HFF-Myc (cell line): ENCODE data around the gene RHOV.
A peak's percentile ranks its signal among the peaks of the same experiment; 100 is the strongest.

Experiments used
- DNase-seq: peaks from one replicate; pipeline ENCODE4 v3.0.0-alpha.2; 2011; ENCODE audit warnings: low read depth; ENCODE audit errors: extremely low read depth
- H3K4me3 ChIP-seq: replicated peaks from 2 replicates; pipeline ENCODE4 v1.5.1; 2011; ENCODE audit warnings: low read depth, mild to moderate bottlenecking, control low read depth, low read length
- TF ChIP-seq, protein P1 (sequence below): IDR thresholded peaks from 2 replicates; pipeline ENCODE4 v1.5.1; 2012; ENCODE audit warnings: mild to moderate bottlenecking, low read depth, low read length, control low read depth; ENCODE audit errors: missing control alignments

Gene RHOV

DNA sequence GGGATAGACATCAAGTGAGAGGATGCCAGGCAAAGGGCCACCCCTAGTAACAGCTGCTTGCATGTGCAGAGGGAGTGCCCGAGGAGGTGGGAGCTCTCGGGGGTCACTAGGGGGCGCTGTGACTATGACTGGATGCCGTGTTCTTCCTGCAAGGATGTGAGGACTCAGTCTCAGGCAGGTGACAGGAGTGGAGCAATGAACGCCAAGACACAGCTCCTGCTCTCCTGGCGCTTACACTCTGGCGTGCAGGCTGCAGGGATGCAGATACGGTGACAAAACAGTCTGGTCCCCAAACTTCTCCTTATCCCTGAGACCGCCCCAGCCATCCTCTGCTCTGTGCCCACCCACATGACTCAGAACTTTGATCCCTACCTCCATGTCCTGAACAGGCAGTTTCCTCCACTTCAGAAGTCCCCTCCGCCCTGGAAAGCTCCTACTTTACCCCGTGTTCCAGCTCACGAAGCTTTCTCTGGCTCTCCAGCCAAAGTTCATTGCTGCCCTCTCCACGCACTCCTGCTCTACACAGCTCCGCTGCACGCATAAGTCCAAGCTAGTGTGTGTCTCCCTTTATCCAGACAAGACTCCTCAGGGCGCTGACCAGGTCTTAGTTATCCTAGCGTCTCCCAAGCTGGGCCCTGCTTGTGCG, 14.7 kb downstream of the RHOV start:
- peak; percentile 45 for DNase-seq
- H3K4me3 ChIP-seq: no peak overlapping the region
- TF ChIP-seq, protein P1, sequence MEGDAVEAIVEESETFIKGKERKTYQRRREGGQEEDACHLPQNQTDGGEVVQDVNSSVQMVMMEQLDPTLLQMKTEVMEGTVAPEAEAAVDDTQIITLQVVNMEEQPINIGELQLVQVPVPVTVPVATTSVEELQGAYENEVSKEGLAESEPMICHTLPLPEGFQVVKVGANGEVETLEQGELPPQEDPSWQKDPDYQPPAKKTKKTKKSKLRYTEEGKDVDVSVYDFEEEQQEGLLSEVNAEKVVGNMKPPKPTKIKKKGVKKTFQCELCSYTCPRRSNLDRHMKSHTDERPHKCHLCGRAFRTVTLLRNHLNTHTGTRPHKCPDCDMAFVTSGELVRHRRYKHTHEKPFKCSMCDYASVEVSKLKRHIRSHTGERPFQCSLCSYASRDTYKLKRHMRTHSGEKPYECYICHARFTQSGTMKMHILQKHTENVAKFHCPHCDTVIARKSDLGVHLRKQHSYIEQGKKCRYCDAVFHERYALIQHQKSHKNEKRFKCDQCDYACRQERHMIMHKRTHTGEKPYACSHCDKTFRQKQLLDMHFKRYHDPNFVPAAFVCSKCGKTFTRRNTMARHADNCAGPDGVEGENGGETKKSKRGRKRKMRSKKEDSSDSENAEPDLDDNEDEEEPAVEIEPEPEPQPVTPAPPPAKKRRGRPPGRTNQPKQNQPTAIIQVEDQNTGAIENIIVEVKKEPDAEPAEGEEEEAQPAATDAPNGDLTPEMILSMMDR: peak; percentile 94

DNA sequence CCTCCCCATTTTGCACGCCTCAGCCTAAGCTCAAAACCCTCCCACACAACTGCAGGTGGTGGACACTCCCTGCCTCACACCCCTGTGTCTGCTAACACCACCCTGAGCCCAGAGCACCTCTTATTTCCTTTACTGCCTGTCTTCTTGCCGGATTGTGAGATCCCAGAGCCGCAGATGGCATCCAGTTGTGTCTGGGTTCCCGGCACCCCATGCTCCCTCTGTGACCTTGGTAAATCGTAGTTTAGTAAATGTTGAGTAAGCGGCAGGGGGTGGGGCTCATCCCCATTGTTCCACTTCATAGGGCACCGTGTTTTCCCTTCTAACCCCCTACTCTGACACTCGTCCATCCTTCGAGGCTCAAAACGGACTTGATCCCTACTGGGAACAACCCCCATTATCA, 15.3 kb downstream of the RHOV start:
- TF ChIP-seq, protein P1: no peak
- no peak overlapping the region for H3K4me3 ChIP-seq
- DNase-seq: no peak

DNA sequence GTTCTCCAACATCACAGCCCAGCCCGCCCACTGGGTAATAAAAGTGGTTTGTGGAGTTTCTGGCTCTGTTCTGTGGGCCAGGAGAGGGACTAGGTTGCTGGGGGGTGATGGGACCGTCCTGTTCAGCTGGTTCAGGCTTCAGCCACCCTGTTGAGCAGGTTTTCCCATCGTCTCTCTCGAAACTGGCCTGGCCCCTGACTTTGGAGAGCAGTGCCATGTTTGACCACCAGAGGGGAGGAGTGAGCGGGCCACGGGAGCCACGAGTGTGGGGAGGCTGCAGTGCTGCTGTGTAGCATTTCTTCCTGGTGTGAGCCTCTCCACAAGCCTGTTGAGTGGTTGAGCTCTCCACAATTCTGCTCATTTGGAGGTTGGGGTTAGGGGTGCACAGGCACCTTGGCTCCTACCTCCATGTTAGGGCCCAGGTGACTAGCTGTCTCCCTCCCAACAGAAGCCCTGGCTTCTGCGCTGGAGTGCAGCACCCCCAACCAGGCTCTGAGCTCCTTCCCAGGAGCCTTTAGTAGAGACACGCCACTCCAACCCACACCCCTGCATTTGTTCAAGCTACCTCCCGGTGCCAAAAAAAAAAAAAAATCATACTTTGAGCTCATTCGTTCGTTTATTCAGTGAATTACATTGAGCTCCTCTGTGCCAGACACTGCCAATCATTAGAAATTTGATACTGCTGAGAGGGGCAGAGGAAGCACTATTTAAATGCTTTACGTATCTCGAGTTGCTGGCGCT, 16.3 kb downstream of the RHOV start:
- peak; percentile 43 for DNase-seq
- H3K4me3 ChIP-seq: no peak overlapping the region
- TF ChIP-seq, protein P1: peak; percentile 99

DNA sequence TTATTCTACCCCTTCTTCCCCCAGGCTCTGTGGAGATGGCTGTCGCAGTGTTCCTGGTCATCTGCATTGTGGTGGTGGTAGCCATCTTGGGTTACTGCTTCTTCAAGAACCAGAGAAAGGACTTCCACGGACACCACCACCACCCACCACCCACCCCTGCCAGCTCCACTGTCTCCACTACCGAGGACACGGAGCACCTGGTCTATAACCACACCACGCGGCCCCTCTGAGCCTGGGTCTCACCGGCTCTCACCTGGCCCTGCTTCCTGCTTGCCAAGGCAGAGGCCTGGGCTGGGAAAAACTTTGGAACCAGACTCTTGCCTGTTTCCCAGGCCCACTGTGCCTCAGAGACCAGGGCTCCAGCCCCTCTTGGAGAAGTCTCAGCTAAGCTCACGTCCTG, 17.3 kb downstream of the RHOV start:
- no peak for DNase-seq
- TF ChIP-seq, protein P1: no peak
- H3K4me3 ChIP-seq: no peak overlapping the region

DNA sequence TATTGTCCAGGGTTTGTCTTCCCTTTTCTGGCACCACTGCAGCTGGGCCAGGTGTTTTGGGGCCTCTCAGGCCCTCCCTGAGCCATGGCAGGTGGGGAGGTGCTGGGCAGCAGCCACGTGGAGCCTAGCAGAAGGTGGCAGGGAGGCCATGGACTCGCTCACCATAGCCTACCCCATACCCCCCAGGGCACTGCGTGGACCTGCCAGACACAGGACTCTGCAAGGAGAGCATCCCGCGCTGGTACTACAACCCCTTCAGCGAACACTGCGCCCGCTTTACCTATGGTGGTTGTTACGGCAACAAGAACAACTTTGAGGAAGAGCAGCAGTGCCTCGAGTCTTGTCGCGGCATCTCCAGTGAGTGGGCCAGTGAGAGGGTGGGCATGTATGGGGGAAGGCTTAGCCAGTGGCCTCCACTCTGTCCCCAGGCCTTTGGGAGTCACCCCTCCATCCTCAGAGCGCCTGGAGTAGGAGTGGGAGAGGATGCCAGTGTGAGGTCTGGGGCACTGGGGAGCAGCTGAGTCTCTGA, 18.3 kb downstream of the RHOV start:
- TF ChIP-seq, protein P1: no peak
- H3K4me3 ChIP-seq: no peak overlapping the region
- no peak for DNase-seq

DNA sequence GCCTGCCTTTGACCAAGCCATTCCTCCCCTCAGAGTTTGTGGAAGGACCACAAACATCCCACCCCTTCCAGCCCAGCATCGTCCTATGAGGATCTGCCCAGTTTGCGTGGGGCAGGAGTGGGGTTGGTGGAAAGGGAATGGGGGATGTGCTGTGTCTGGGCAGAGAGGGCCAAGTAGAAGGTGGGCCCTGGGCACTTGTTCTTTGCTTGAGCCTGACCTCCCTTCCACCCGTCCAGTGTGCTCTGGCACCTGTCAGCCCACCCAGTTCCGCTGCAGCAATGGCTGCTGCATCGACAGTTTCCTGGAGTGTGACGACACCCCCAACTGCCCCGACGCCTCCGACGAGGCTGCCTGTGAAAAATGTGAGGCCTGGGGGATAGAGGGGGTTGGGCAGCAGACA, 19.9 kb downstream of the RHOV start:
- TF ChIP-seq, protein P1: no peak
- DNase-seq: no peak
- H3K4me3 ChIP-seq: no peak overlapping the region
